ENCODE results near the gene CREB3L1.

The CREB3L1 gene

DNA sequence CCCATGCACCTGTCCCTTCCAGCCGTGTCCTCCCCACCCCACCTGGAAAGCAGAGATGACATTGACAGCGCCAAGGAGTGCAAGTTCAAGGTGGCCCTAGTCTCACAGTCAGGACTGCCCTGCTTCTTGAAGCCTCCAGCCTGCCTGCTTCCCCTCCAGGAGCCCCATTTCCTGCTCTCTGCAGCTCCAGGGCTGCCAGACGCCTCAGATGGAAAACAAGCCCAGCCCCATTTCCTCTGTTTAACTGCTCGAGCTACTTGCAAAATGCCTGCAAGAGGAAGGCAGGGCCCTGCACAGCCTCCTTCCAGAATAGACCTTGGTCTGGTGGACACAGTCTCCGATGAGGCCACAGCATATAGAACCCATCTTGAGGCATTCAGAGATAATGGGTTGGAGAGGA is 64.8 kb downstream of the CREB3L1 start:
- TF ChIP-seq, protein P1, sequence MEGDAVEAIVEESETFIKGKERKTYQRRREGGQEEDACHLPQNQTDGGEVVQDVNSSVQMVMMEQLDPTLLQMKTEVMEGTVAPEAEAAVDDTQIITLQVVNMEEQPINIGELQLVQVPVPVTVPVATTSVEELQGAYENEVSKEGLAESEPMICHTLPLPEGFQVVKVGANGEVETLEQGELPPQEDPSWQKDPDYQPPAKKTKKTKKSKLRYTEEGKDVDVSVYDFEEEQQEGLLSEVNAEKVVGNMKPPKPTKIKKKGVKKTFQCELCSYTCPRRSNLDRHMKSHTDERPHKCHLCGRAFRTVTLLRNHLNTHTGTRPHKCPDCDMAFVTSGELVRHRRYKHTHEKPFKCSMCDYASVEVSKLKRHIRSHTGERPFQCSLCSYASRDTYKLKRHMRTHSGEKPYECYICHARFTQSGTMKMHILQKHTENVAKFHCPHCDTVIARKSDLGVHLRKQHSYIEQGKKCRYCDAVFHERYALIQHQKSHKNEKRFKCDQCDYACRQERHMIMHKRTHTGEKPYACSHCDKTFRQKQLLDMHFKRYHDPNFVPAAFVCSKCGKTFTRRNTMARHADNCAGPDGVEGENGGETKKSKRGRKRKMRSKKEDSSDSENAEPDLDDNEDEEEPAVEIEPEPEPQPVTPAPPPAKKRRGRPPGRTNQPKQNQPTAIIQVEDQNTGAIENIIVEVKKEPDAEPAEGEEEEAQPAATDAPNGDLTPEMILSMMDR (IDR thresholded peaks at IDR 0.05; ENCODE audit: insufficient read depth, low read depth, low read length, missing control alignments) = no peak
- no peak overlapping the region for H3K4me3 ChIP-seq (ENCODE audit: low read length)
- DNase-seq (ENCODE audit: low read depth) = no peak

DNA sequence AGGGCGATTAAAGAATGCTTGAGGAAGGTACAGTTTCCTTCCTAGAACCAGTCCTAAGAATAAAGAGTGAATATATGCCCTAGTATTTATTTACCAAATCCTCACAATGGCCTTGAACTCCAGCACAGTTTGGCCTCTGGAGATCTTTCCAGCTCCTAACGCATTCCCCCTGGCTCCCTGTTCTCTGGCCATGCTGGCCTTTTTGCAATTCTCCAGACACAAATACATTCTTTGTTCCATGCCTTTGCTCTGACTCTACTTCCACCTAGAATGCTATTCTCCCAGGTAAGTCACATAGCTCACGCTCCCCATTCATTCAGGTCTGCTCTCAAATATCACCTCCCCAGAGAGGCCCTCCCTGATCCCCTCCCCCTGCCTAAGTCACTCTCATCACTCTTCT is 66.1 kb downstream of the CREB3L1 start:
- H3K4me3 ChIP-seq (ENCODE audit: low read length) = no peak overlapping the region
- TF ChIP-seq, protein P1 (IDR thresholded peaks at IDR 0.05; ENCODE audit: insufficient read depth, low read depth, low read length, missing control alignments) = no peak
- no peak for DNase-seq (ENCODE audit: low read depth)

DNA sequence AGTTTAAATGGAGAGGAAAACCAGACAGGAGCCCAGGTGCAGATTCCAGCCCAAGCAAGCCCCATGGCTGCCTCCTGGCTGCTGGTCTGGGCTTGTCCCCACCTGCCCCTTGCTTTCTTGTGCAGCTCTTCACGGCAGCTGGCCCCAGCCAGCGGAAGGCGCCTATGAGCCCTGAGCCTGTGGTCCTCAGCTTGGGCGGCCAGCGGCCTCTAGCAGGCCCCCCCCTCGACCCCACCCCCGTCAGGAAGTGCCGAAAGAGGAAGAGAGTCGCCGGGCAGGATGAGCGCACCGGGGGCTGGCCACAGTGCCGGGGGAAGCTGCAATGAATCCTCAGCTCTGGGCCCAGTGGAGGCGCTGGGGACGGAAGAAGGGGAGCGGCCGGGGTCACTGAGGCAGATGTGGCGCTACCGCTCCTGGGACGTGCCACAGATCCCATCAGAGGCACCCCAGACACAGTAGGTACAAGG is 67.7 kb downstream of the CREB3L1 start:
- DNase-seq (ENCODE audit: low read depth) = peak; percentile 92
- TF ChIP-seq, protein P1 (IDR thresholded peaks at IDR 0.05; ENCODE audit: insufficient read depth, low read depth, low read length, missing control alignments) = peak; percentile 26
- H3K4me3 ChIP-seq (ENCODE audit: low read length) = peak overlapping the region; percentile 51

DNA sequence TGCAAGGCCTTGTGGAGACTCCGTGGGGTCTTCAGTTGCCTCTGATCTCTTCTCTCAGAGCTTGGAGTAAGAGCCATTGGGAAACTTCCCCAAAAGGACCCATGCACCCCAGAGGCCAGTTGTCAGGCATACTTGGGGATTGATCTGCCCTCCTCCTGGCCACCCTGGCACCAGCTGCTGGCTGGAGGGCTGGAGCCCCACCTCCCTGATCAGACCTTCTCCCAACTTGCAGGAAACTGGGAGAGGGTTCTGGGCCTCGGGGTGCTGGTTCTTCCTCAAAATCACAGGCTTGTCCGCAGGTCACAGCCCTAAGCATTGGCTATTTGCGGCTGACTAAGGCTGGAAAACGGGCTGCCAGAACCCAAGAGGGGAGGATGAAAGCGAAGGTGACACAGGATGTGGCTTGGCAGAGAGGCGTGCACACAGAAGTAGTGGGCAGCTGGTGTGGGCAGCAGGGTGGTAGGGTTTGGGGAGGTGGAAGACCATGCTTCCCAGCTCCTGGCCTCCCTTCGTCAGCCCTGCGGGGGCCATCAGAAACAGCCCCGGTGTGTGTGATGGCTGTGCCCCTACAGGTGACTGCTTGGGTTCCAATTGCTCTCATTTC is 68.5 kb downstream of the CREB3L1 start:
- DNase-seq (ENCODE audit: low read depth) = no peak
- TF ChIP-seq, protein P1 (IDR thresholded peaks at IDR 0.05; ENCODE audit: insufficient read depth, low read depth, low read length, missing control alignments) = no peak
- peak overlapping the region; percentile 51 for H3K4me3 ChIP-seq (ENCODE audit: low read length)

DNA sequence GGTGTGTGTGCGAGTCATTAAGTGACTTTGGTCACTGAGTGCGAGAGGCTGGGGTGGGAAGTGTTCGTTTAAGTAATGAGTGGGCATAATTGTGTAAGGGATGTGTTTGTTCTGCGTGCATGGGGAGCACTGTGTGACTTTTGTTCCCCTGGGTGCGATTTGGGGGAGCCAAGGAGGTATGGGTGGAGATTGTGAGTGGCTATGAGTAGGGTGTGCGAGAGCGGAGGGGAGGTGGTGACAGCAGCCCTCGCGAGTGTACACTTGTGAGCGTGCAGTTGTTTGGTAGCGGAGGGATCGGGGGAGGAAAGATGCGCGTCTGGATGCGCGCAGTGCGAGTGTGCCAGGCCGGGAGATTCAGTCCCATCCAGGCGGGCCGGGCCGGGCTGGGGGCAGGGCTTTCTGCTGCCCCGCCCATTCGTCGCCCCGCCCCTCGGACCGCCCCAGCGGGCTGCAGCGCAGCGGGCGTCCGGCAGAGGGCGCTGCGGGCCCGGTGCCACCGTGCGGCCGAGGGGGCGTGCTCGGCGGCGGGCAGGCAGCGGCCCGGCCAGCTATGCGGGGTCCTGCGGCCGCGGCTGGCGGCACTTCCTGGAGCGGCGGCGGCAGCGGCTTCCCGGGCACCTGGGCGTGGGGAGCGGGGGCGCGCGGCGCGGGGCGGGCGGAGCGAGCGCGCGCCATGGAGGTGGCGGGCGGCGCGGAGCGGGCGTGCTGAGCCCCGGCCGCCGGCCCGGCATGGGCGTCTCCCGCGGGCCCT is 69.6 kb downstream of the CREB3L1 start, which contains the start of gene DGKZ:
TSS of gene DGKZ (plus strand) at position 578 of the 751 bp plus-strand sequence. CDS start 197 bp downstream, outside the sequence.
- TF ChIP-seq, protein P1 (IDR thresholded peaks at IDR 0.05; ENCODE audit: insufficient read depth, low read depth, low read length, missing control alignments) = peak; percentile 30
- peak; percentile 86 for DNase-seq (ENCODE audit: low read depth)
- peak within 1 kb of the TSS; percentile 72 for H3K4me3 ChIP-seq (ENCODE audit: low read length)

DNA sequence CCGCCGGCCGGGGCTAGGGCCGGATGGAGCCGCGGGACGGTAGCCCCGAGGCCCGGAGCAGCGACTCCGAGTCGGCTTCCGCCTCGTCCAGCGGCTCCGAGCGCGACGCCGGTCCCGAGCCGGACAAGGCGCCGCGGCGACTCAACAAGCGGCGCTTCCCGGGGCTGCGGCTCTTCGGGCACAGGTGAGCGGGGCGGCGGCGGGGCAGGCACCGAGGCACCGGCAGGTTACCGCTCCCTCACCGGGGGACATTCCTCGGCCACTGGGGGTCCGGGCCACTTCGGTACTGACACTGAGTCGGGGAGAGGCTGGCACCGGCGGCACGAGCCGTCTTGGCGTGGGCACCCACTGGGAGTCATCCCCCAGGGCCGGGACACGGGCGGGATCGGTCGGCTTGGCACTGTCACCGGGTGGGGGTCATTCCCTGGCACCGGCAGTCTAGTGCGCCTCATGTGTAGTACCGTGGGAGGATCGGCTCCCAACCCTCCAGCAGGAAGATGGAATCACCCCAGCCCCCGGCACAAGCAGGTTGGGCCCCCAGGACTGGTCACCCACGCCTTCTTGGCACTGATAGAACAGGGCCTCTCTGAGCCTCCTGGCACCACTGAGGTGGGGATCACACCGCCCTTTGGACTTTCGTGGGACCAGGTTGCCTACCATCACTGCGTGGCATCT is 70.3 kb downstream of the CREB3L1 start:
- H3K4me3 ChIP-seq (ENCODE audit: low read length) = peak overlapping the region; percentile 72
- TF ChIP-seq, protein P1 (IDR thresholded peaks at IDR 0.05; ENCODE audit: insufficient read depth, low read depth, low read length, missing control alignments) = no peak
- no peak for DNase-seq (ENCODE audit: low read depth)

All from epithelial cell of esophagus (primary cell).